GM18517 (cell line): ENCODE measurements around the gene CHST11.
"Not testable (repeated sequence)": the region's sequence is repeated elsewhere in the genome, so short reads cannot be mapped to it uniquely, and the experiment has no call there.

Source experiments
- ATAC-seq: cut with Tn5 transposase; IDR thresholded peaks from one replicate; pipeline ENCODE4 v1.9.1; 2021; ENCODE audit warnings: mild to moderate bottlenecking, moderate library complexity; ENCODE audit not compliant: unreplicated experiment

CHST11 gene

DNA sequence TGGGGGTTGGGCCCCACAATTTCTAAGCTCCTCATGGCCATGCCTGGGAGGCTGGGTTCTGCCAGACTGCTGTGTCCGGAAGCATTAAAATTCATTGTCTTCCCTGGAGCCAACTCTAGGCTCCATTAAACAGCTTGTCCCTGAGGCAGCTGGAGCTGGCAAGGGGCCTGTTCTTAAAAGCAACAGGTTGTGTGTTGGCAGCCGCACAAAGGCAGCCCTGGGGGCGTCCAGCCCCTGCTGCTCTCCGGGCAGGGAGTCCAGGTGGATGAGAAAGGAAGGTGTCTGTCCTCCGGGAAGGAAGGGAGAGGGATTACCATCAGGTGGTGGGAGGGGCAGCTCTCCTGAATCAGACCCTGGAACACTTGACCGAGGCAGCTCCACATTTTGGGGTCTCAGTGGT, 98.9 kb downstream of the CHST11 start:
- no peak for ATAC-seq

DNA sequence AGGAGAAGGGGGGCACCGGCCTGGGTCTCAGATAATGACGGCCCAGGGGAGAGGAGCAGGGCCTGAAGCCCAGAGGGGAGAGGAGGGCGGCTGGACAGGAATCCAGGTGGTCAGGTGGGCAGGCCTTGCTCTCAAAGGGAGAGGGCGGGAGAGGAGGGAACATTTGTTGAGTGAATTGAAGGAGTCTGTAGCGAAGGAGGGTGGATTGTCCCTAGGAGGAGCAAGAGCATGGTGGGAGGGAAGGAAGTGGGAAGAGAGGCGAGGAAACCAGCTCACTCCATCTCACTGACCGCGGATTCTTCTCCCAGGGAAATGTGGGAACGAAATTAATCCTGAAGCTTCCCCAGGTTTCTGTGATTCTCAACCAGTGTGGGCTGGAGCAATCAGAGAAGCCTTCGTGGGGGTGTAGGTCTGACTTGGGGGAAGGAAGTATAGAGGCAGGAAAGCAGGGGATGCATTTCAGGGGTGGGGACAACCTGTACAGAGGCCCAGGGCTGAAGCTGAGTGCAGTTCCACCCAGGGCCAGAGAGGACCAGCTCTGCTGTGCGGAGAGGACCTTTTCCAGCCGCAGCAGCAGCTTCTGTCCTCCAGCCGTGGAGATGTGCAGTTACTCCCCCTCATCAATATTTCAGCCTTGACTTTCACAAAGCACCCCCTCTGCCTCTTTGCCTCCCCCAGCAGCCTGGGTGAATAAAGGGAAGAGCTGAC, 100.9 kb downstream of the CHST11 start:
- ATAC-seq, result no peak

DNA sequence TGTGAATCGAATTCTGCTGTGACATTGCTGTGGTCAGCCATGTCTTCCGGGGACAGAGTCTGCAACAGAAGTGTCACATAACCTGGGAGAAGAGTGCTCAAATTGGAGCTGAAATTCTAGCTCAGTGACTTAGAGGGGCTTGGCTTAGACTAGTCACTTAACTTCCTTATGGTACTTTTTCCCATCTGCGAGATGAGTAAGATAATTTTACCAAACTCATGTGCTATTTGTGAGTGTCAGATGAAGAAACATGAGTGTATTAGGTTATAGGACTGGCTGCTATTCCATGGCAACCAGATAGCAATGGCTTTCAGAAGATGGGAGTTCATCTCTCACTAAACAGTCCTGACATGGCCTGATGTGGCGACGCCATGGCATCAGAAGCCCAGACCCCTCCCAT, 104.1 kb downstream of the CHST11 start:
- no peak for ATAC-seq

DNA sequence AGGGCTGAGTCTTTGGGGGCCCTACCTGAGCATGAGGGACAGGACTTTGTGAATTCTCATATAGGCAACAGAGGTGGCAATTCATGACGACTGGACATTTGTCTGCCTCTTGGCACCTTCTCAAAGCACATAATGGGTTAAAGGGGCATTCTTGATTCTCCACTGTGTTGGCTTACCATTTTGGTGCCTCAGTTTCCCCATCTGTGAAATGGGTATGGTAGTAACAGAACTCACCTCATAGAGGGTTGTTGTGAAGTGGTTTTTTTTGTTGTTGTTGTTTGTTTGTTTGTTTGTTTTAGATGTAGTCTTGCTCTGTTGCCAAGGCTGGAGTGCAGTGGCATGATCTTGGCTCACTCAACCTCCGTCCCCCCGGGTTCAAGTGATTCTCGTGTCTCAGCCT, 106.0 kb downstream of the CHST11 start:
- ATAC-seq, result no peak

DNA sequence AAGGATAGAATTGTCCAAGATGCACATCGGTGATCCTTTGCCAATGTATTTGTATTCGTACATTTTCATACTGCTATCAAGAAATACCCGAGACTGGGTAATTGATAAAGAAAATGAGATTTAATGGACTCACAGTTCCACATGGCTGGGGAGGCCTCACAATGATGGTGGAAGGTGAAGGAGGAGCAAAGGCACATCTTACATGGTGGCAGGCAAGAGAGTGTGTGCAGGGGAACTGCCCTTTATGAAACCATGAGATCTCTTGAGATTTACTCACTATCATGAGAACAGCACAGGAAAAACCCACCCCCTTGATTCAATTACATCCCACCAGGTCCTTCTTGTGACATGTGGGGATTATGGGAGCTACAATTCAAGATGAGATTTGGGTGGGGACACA, 107.9 kb downstream of the CHST11 start:
- not testable (repeated sequence) for ATAC-seq

DNA sequence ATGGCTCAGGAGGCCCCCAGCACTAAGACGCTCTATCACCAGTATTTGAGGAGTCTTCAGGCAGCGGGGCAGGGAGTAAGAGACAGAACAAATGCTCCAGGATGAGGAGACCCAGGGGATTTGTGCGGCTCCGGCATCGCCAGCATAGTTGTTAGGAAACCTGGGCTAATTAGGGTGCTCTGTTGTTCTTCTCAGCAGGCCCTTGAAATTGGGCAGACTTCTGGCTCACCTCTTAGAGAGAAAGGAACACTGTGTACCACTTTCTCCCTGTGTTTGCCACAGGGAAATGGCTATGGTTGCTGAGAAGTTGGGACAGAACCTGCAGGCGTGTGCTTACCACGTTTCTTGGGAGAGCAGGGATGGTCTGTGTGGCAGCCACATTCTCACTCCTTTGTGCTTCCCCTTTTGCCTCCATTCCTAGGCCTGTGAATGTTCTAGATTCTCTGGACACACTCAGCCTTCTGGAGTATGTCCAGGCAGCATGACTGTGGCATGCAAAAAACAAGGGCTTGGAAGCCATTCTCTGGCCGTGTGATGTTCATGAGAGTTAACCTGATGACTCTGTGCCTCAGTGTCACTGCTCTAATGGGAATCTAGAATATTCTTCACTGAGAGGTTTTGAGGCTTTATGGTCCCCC, 109.0 kb downstream of the CHST11 start:
- ATAC-seq, result no peak

DNA sequence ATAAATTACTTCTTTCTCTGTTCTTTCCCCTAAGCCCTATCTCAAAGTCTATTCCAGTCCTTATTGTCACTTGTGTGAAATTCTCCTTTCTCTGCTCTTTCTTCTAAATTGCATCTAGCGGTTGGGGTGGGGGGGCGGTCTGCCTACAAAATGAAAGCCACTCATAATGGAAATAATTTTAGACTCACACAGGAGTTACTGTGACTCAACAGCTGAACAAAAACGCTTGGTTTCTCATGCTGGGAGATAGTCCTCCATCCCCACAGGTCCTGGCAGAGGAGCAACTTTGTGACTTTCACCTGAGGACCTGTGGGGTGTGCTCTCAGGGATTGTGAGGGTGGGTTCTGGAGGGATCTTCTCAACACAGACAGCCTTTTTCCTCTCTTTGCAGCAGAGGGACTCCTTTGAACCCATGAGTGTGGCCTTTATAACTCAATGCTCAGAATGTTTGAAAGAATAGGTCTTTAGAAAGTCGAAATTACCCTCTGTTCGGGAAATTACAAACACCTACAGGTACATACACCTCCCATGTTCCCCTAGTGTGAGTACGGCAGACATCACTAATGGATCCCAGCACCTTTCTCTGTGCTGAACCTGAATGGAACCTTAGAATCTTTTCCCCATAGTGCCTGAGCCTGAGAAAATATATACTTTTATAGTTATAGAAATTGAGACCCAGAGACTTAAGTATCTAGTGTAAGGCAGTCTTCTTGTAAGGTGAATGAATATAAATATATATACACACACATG, 109.7 kb downstream of the CHST11 start:
- ATAC-seq, result no peak

DNA sequence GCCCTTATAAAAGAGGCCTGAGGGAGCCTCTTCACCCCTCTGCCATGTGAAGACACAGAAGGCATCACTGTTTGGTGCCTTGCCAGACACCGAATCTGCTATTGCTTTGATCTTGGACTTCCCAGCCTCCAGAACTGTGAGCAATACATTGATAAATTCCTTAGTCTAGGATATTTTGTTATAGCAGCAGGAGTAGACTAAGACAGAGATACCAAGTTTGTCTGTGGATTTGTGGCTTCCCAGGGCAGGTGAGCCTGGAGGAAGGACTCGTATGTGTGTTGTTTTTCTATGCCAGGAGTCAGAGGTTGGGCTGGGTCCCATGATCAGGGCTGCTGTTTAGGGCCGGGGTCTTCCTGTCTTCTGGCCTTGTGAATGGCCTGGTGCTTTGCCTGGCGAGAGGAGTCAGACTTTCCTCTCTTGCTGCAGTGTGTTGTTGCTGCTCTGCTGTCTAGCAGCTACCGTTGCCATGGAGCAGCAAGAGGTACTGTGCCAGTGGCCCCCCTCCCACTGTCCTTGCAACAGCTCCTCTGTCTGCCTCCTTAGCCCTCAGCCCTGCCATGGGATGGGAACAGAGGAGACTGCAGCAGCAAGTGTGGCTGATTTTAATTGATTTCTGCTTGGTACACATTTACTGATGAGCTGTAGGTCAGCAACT, 111.2 kb downstream of the CHST11 start:
- ATAC-seq, result no peak

DNA sequence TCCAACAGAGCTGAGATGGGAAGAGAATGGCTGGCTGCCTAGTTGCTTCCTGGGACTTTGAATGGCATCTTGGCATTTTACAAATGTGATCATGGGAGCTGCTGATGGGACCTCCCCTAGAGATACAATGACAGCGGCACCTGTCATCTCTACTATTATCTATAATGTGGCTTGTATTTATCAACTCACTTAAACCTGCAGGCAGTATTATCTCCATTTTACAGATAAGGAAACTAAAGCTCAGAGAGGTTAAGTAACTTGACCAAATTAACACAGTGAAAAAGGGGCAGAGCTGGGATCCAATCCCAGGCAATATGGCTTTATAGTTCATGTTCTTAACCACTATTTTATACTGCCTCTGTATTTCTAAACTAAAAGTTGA, 111.7 kb downstream of the CHST11 start:
- ATAC-seq, result no peak

DNA sequence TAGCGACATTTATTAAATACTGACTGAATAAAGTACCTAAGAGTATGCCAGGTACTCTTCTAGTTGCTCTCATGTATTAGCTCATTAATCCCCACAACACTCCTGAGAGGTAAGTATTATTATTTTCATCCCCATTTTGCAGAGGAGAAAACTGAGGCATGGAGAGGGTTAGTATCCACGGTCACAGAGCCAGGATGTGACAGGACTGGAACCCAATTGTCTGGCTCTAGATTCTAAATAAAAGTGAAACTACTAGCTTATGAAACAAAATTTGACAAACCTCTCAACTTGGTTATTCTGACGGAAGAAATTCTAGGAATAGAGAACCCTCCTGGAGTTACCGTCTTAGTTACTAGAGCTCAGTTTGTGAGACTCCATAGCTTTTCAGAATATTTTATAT, 112.2 kb downstream of the CHST11 start:
- ATAC-seq, result no peak

DNA sequence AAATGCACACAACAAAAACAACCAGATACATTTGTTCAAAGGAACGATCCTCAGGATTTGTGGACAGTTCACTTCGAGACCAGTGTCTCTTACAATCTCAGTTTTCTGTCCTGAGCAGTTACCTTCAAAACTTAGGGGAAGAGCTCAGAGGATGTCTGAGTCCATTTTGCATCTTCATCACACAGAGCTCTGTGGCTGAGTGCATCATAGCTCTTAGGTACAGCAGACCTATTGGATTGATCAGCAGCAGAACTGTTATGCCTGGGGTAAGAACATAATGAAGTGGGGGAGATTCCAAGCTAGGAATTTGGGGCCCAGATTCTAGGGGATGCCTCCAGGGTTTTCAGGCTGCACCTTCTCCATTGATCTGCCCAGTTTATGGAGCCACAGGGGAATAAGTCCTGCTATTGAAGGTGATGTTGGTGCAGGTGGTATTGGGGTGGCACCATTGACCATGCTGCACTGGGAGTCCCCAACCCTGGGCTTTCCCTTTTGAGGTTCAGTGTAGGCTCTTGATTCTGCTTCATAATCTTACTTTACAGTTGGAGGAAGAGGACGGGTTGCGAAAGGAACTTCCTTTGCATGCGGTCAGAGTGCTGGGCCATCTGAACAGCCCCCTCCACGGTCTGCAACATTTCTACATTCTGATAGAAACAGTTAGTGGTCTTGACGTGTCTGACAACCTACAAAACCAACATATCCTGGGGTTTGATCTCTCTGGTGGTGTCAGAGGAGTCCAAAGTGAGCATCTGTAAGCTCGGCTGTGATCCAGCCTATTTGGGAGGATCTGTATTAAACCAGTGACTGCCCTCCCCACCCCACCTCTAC, 112.8 kb downstream of the CHST11 start:
- peak; percentile 91 for ATAC-seq

DNA sequence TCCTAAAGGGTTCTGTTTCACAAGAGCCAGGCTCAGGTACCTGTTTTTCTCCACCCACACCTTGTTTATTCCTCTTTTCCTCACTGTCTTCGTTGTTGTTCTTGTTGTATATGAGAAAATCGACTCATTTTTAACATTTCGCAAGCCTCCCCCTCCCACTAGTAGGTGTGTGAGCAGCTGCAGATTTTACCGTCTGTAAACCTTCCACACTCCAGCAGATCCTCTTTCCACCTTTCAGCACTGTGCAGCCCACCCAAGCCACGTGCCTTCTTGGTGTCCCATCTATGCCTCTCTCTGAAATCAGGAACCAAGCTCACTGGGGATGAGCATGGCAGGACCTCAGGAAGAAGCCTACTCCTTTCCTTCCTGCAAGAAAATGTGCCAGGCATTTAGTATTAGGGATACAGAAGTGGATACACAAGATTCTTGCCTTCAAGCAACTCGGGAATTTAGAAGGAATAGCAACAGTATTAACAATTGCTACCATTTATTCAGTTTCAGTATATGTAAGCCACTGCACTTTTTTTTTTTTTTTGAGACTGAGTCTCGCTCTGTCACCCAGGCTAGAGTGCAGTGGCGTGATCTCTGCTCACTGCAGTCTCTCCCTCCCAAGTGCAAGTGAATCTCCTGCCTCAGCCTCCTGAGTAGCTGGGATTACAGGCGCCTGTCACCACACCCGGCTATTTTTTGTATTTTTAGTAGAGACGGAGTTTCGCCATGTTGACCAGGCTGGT, 113.6 kb downstream of the CHST11 start:
- ATAC-seq, result peak; percentile 11

DNA sequence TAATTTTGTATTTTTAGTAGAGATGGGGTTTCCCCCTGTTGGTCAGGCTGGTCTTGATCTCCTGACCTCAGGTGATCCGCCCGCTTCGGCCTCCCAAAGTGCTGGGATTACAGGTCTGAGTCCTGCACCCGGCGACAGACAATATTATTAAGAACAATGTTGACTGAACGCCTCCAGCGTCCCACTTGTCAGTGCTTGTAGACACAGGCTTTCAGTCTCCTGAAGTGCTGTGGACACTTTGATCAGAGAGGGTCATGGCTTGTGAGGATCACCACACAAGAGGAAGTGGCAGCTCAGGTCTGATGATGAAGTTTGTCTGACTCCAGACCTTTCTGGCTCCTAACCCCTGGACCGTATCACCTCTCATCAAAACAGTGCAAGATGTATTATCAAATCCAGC, 114.6 kb downstream of the CHST11 start:
- no peak for ATAC-seq

DNA sequence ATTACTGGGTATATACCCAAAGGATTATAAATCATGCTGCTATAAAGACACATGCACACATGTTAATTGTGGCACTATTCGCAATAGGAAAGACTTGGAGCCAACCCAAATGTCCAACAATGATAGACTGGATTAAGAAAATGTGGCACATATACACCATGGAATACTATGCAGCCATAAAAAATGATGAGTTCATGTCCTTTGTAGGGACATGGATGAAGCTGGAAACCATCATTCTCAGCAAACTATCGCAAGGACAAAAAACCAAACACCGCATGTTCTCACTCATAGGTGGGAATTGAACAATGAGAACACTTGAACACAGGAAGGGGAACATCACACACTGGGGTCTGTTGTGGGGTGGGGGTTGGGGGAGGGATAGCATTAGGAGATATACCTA, 117.6 kb downstream of the CHST11 start:
- ATAC-seq, result not testable (repeated sequence)

DNA sequence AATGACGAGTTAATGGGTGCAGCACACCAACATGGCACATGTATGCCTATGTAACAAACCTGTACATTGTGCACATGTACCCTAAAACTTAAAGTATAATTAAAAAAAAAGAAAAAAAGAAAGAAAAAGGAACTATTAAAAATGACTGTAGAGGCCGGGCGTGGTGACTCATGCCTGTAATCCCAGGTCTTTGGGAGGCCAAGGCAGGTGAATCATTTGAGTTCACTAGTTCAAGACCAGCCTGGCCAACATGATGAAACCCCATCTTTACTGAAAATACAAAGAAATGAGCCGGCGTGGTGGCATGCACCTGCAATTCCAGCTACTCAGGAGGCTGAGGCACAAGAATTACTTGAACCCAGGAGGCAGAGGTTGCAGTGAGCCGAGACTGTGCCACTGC, 118.0 kb downstream of the CHST11 start:
- ATAC-seq, result not testable (repeated sequence)

DNA sequence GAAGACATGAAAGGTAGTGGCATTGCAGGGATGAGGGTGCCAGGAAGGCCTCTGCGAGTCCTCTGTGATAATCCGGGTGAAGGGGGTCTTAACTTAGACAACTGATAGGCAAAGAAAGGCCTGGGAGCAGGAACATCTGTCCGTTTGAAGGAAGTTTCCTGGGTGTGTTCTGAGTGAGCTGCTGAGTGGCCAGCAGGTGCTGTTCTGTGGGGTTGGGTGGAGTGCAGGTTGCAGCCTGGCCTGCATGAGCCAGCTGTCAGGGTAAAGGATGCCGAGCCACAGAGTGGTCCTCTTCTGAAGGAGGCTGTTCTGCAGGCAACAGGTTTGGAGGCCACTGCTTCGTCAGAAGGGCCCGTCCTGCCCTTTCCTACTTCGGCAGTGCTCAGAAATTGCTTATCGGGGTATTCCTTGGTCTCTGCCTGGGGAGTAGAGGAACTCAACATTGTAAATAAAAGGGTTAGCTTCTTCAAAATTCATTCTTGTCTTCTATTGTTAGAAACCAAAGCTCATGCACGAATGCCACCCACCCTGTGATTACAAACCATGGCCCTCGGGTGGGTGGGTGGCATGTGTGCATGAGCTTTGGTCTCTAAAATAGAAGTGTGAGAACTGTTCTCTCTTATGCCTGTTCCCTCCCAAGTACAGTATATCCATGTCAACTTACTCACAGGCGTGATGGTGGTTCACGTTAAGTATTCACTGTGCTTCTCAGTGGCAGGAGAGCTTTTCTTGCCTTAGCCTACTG, 118.9 kb downstream of the CHST11 start:
- ATAC-seq, result no peak

DNA sequence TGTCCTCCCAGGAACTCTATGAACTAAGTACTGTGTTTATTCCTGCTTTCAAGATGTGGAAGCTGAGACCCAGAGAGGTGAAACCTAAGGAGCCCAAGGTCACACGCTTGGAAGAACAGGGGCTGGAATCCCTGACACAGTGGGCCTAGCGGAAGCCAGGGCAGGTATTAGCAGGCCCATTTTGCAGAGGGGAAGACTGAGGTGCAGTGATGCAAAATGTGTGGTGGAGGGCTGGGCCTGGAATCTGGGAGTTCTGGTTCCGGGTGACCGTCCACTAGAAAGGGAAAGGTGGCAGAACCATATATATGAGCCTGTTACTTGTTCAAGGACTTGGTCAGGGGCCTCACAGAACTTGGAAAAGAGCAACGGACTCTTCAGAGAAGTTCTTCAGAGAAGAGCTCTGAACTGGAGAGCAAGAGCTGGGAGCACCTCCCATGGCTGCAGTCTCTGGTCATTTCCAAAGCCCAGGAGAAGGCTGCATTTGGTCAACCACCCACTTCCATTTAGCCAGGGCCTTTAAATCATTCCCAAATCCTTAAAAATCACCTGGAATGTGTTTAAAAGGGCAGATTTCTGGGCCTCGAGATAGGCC, 119.5 kb downstream of the CHST11 start:
- no peak for ATAC-seq

DNA sequence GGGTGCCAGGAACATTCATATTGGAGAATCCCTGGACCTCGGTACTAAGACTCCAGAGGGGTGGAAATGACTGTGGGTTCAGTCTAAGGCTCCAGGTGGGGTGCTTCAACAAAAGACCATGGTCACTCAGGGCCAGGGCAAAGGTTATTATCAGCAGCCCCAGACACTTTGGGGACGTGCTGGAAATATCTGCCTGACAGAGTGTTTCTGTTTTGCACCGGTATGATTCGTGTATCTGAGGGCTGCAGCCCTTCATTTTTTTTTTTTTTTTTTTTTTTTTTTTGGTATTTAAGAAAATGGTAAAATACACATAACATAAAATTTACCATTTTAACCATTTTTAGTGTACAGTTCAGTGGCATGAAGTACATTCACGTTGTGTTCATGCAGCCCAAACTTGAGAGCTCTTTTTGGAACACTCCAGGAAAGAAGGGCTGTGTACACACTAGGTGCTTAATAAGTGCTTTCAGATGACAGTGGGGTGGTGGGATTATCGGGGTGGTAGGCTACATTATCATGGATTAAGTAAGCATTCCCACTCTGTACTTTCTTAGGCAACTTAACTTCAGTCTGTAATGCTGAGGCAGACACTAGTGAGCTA, 120.3 kb downstream of the CHST11 start:
- ATAC-seq, result no peak

DNA sequence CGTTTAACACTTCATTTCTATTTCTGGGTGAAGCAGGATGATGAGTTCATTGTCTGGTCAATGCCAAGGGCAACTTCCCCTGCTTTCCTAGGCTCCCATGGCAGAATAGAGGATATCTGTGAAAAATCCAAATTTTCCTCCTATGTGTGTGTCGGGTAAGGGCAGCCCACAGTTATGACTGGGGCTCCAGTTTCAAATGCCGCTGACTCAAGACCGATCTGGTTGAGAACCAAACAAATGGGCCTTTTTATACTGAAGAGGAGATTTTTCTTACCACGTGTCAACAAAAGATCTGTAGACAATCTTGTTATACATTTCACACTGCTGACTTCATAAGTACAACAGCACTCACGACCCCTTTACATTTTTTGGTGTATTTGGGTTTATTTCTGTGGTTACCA, 120.8 kb downstream of the CHST11 start:
- ATAC-seq, result no peak
